D721Med (cell line): ENCODE measurements around the gene ZNF512.

Source experiments
- DNase-seq: peaks from one replicate; pipeline ENCODE4 v3.0.0; 2011; ENCODE audit warnings: low spot score; ENCODE audit not compliant: insufficient read length
- FAIRE-seq: peaks from 2 replicates; lab custom pipeline; 2011; peaks lifted over from hg19 to GRCh38; lab: Jason Lieb, UNC
- CTCF ChIP-seq: IDR thresholded peaks from 2 replicates; pipeline ENCODE4 v1.5.1; 2012; ENCODE audit warnings: mild to moderate bottlenecking, control low read depth; ENCODE audit not compliant: insufficient read depth; ENCODE audit errors: missing control alignments

ZNF512 gene

GRCh38 chr2:27571681-27572080 lies 11.2 kb upstream of the ZNF512 start:
- FAIRE-seq, result no peak

GRCh38 chr2:27572439-27572838 lies 10.4 kb upstream of the ZNF512 start:
- TF ChIP-seq CTCF, result no peak
- FAIRE-seq (no peak), DNase-seq (no peak)

More at GRCh38 chr2:27571681-27572080, 11.2 kb upstream of the ZNF512 start:
- TF ChIP-seq CTCF, result no peak
- no peak for DNase-seq

- DNase-seq, result no peak
- no peak for FAIRE-seq
- no peak for TF ChIP-seq CTCF
Measured at GRCh38 chr2:27572998-27573429, 9.8 kb upstream of the ZNF512 start.

- TF ChIP-seq CTCF, result no peak
- DNase-seq (no peak), FAIRE-seq (no peak)
Measured at GRCh38 chr2:27573452-27573851, 9.4 kb upstream of the ZNF512 start.

GRCh38 chr2:27581417-27582128 lies 1.3 kb upstream of the ZNF512 start:
- DNase-seq, result no peak
- no peak for TF ChIP-seq CTCF
- no peak for FAIRE-seq

- FAIRE-seq (no peak), DNase-seq (no peak)
- no peak for TF ChIP-seq CTCF
Measured at GRCh38 chr2:27582129-27582694, 630 bp upstream of the ZNF512 start.

GRCh38 chr2:27583390-27583915 lies 611 bp downstream of the ZNF512 start:
- TF ChIP-seq CTCF, result no peak
- FAIRE-seq (no peak), DNase-seq (no peak)
